Heart left ventricle (tissue), 16 donors: Measurements from ENCODE around the gene NANOS3. TPM values are rescaled to one million over a fixed set of nuclear protein-coding genes. Genes with fewer than 3 reads are reported as not detected.

ENCODE experiments used
- ATAC-seq, 4 donors: fragments of 200-7000 bp; cut with Tn5 transposase; one replicate each; pipeline ENCODE4 v1.9.1; 2020 to 2022; ENCODE audit warnings: moderate library complexity in 4 of 4, mild to moderate bottlenecking in 3 of 4, moderate number of reproducible peaks in 1 of 4
- DNase-seq, 5 donors: peaks; one replicate each; pipeline ENCODE4 v3.0.0-alpha.2; 2020
- H3K27ac ChIP-seq, 12 donors: fragments of 200-600 bp; sonication (generic) in 4 of 12; one replicate each; pipeline versions ENCODE4 v1.5.0 to v1.8.0; 2016 to 2022; ENCODE audit warnings: mild to moderate bottlenecking in 2 of 12
- H3K27me3 ChIP-seq, 9 donors: fragments of 200-600 bp; sonication (generic) in 2 of 9; one replicate each; pipeline versions ENCODE4 v1.5.1 to v1.8.0; 2016 to 2022; ENCODE audit warnings: mild to moderate bottlenecking in 3 of 9
- H3K36me3 ChIP-seq, 9 donors: fragments of 200-600 bp; sonication (generic) in 2 of 9; one replicate each; pipeline versions ENCODE4 v1.5.0 to v1.8.0; 2018 to 2022; ENCODE audit warnings: mild to moderate bottlenecking in 2 of 9
- H3K4me1 ChIP-seq, 12 donors: fragments of 200-600 bp; sonication (generic) in 4 of 12; one replicate each; pipeline versions ENCODE4 v1.5.0 to v1.8.0; 2016 to 2022; ENCODE audit warnings: mild to moderate bottlenecking in 3 of 12
- H3K4me3 ChIP-seq, 12 donors: fragments of 200-600 bp; sonication (generic) in 4 of 12; one replicate each; pipeline versions ENCODE4 v1.5.0 to v1.8.0; 2017 to 2022; ENCODE audit warnings: mild to moderate bottlenecking in 9 of 12, moderate library complexity in 4 of 12
- H3K9me3 ChIP-seq, 12 donors: fragments of 200-600 bp; sonication (generic) in 4 of 12; one replicate each; pipeline versions ENCODE4 v1.5.0 to v1.8.0; 2016 to 2022; ENCODE audit warnings: mild to moderate bottlenecking in 1 of 12
- POLR2A ChIP-seq, 2 donors: fragments of 450-650 bp; IDR thresholded peaks; one replicate each; pipeline ENCODE4 v1.6.1; 2017; ENCODE audit warnings: antibody characterized with exemption in 2 of 2, mild to moderate bottlenecking in 2 of 2, moderate library complexity in 2 of 2
- WGBS, 4 donors: extraction: QIAGEN DNeasy Blood & Tissue Kit in 2 of 4; methylation state at CpG; one replicate each; pipeline versions ENCODE4 v1.1.5 to v1.1.7; 2013 to 2018; 5-methylcytosine and 5-hydroxymethylcytosine counted together
- intact Hi-C, 10 donors: fragments of 100-400 bp; cut with DNase I; formaldehyde crosslinking; loops; one replicate each; pipeline versions ENCODE4 v1.11.1 to v1.14.2; 2022
- polyA plus RNA-seq, 2 donors: library from polyadenylated mRNA; stranded (reverse); fragments of 200-250 nt; gene quantifications; one replicate each; pipeline ENCODE4 v1.2.3, GENCODE V29; 2013
- total RNA-seq, 9 donors: library from RNA; depleted of rRNA in 2 of 9; stranded (reverse); fragments of >200 nt in 2 of 9; fragmentation: NEBNext Ultra II Directional in 3 of 9; extraction: Animal tissue kit (Norgen Biotek cat#: 25700) in 3 of 9; gene quantifications; one replicate each; pipeline versions ENCODE4 v1.1.0 to v1.2.4, GENCODE V29; 2016 to 2023
- TF ChIP-seq, protein P1 (sequence below), 12 donors: fragments of 200-600 bp; sonication (generic) in 4 of 12; IDR thresholded peaks; one replicate each; pipeline versions ENCODE4 v1.5.0 to v1.8.0; 2018 to 2022; ENCODE audit warnings: antibody characterized with exemption in 12 of 12, mild to moderate bottlenecking in 5 of 12
- donor health status: ischemic (EF 13 %, LVEDD 7.1; RV severe dilation, severe dysfunction).
- donor health status: healthy with polysubstance abuse.
- donor health status: DM: no; HTN: yes; CAD: no.
- donor health status: DM: no; HTN: no; CAD: no.
- donor health status: ischemic (EF 25% LVEDD 6.9; RV normal size, moderate dysfunction).
- donor health status: ischemic (EF 25% LVEDD 5.7; RV mildly dilated, moderate dysfunction).
- donor health status: healthy.
- donor health status: DM: yes; HTN: yes; CAD: no.
- donor health status: ischemic (EF 35%, LVEDD 5.7; RV mildly dilated, moderate dysfunction).
- donor health status: nonischemic (EF 11% LVEDD 7.7; RV severe dilation, severe dysfunction).
- donor health status: DM: yes; HTN: yes; CAD: no.
- donor health status: PGD.
- donor health status: ischemic (EF 29% LVEDD 5.4; RV normal size, mild dysfunction).
- donor health status: nonischemic (EF 23%, LVEDD 6.1; RV moderate dilation, normal function).

NANOS3 gene
- total and polyA plus RNA-seq, 11 donors, result 0.36 to 1.7 (median 1.1) TPM; not detected in 5

DNA sequence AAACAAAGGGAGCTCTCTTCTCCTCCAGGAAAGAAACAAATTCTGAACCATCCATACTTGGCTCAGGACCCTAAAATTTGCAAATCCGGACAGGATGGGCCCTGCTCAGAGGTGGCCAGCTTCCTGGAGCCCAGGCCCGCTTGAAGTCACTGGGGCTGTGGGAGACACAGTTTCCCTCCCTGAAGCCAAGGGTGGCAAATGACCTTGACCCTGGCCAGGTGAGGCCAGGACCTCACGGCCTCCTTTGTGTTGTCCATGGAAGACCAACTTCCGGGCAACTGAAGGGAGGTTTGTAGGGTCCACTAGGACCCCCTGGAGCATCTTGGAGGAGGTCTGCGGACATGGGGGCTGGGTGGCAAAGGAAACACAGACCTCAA is 5.5 kb downstream of the NANOS3 start:
- intact Hi-C loops, result loop anchor here in 8 of 10 donors (5.0 to 10.0 kb wide), 7 partner anchors 70 to 462 kb away; partner anchors contain the start of genes DCAF15 (in 2 of the 8) and ASF1B (in 1 of the 8)
- Histone ChIP-seq H3K4me1 (peaks cover 0 to 35% (median 24%) of the 10 kb centered on the region in 12 donors), H3K36me3 (no peaks in the 10 kb centered on the region), H3K4me3 (no peak overlapping the region), H3K27me3 (no peaks in the 10 kb centered on the region), H3K27ac (peak overlapping the region in 6 of 12 donors; percentile 49 to 83 (median 62)), H3K9me3 (no peaks in the 10 kb centered on the region)
- no peak for TF ChIP-seq POLR2A (IDR thresholded peaks at IDR 0.05)
- TF ChIP-seq, protein P1, sequence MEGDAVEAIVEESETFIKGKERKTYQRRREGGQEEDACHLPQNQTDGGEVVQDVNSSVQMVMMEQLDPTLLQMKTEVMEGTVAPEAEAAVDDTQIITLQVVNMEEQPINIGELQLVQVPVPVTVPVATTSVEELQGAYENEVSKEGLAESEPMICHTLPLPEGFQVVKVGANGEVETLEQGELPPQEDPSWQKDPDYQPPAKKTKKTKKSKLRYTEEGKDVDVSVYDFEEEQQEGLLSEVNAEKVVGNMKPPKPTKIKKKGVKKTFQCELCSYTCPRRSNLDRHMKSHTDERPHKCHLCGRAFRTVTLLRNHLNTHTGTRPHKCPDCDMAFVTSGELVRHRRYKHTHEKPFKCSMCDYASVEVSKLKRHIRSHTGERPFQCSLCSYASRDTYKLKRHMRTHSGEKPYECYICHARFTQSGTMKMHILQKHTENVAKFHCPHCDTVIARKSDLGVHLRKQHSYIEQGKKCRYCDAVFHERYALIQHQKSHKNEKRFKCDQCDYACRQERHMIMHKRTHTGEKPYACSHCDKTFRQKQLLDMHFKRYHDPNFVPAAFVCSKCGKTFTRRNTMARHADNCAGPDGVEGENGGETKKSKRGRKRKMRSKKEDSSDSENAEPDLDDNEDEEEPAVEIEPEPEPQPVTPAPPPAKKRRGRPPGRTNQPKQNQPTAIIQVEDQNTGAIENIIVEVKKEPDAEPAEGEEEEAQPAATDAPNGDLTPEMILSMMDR (IDR thresholded peaks at IDR 0.05), result no peak
- no peak for ATAC-seq
- no peak for DNase-seq
- 86 to 89% (median 88%) methylated on average over 4 to 5 of the region's 5 CpGs for WGBS, 4 donors

DNA sequence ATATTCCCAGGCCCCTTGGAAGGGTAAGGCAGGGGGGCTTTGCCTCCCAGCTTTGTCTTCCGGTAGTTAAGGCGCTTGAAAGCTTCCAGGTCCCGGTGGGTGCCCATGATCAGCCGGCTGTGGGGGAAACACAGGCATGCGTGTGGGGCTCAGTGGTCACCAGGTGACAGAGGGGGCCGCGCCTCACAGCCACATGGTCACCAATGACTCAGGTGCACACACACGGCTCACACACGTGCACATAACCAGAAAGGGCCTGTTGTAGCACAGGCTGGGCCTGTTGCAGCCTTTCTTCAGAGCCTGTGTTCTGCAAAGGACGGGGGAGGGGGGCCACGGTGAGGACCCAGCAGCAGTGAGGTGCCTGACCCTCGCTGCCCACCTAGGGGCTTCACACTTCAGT is 5.9 kb downstream of the NANOS3 start:
- DNase-seq, result no peak
- H3K9me3 ChIP-seq, result no peaks in the 10 kb centered on the region
- H3K27me3 ChIP-seq, result no peaks in the 10 kb centered on the region
- H3K36me3 ChIP-seq, result no peaks in the 10 kb centered on the region
- peak overlapping the region in 2 of 12 donors; percentile 49 to 83 for H3K27ac ChIP-seq
- H3K4me3 ChIP-seq, result no peak overlapping the region
- 86 to 95% (median 90%) methylated on average over 3 to 12 of the region's 12 CpGs for WGBS, 4 donors
- no peak for ATAC-seq
- H3K4me1 ChIP-seq, result peaks cover 0 to 35% (median 24%) of the 10 kb centered on the region in 12 donors
- intact Hi-C loops, result loop anchor here in 8 of 10 donors (5.0 to 10.0 kb wide), 7 partner anchors 69 to 462 kb away; partner anchors contain the start of genes DCAF15 (in 2 of the 8) and ASF1B (in 1 of the 8)
- TF ChIP-seq POLR2A (IDR thresholded peaks at IDR 0.05), result no peak
- TF ChIP-seq, protein P1 (IDR thresholded peaks at IDR 0.05), result no peak

DNA sequence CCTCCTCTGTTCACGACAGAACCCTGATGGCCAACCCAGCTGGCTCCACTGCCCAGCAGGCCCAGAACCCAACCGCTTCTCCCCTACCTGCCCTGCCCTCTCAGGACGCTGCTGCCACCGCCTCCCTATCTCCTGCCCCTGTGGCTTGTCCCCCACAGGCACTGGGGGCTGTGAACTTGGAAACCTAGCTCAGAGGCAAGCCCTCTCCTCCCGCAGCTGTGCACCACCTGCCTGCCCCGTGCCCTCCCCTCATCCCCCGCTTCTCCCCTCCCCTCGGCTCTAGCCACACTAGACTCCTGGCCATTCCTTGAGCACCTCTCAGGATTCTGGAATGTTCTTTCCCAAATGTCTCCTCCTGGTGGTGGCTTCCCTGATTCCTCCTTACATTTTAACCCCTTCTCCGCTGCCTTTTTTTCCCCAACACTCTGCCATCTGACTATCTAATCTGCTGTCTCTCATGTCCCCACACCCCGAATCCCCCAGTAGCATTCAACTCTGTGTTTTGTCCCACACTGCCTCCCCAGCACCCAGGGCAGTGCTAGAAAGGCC is 6.7 kb downstream of the NANOS3 start:
- no peak overlapping the region for H3K4me3 ChIP-seq
- no peak overlapping the region for H3K27ac ChIP-seq
- DNase-seq, result no peak
- H3K36me3 ChIP-seq, result no peaks in the 10 kb centered on the region
- intact Hi-C loops, result loop anchor here in 8 of 10 donors (5.0 to 10.0 kb wide), 7 partner anchors 69 to 461 kb away; partner anchors contain the start of genes DCAF15 (in 2 of the 8) and ASF1B (in 1 of the 8)
- H3K27me3 ChIP-seq, result no peaks in the 10 kb centered on the region
- ATAC-seq, result no peak
- TF ChIP-seq, protein P1 (IDR thresholded peaks at IDR 0.05), result no peak
- TF ChIP-seq POLR2A (IDR thresholded peaks at IDR 0.05), result no peak
- no peaks in the 10 kb centered on the region for H3K9me3 ChIP-seq
- peaks cover 0 to 35% (median 24%) of the 10 kb centered on the region in 12 donors for H3K4me1 ChIP-seq
- 79 to 84% (median 83%) methylated on average over 10 of the region's 10 CpGs for WGBS, 4 donors

DNA sequence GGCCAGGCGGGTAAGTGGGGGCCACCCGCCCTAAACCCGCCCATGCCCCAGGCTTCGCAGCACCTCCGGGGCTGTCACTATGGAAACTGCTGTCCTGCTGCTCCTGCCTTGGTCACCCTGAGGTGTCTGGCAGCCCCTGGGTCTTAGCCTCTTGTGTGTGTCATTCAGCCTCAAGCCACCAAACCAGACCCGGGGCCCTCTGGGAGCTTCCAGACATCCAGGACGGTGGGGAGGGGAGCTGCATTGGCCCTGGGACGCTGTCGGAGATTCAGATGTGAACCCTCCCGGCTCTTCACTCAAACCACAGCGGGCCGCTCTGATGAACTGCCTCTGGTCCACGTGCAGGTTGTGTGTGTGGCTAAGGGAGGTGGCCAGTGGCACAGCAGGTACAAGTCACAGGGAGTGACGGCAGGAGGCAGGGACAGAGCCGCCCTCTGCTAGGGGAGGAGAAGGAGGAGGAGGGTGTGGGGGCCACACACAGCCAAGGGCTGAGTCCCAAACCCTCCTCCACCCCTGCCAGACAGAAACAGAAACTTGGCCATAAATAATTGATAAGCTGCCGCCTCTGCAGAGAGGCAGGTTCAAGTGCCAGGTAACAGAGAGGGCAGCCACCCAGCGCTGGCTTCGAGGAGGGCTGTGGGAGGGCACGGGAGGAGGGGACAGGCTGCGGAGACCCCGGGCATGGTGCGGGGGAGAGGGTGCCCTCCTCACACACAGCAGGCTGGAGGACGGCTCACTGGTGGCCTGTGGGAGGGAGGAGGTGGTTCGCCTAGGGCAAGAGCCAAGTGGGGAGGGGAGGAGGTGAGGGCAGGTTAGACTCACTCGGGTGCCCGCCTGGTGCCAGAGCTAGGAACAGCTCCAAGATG is 8.0 kb downstream of the NANOS3 start:
- no peaks in the 10 kb centered on the region for H3K36me3 ChIP-seq
- intact Hi-C loops, result loop anchor here in 8 of 10 donors (5.0 to 10.0 kb wide), 7 partner anchors 67 to 460 kb away; partner anchors contain the start of genes DCAF15 (in 2 of the 8) and ASF1B (in 1 of the 8)
- no peaks in the 10 kb centered on the region for H3K9me3 ChIP-seq
- ATAC-seq, result no peak
- peaks cover 0 to 27% (median 18%) of the 10 kb centered on the region in 12 donors for H3K4me1 ChIP-seq
- TF ChIP-seq, protein P1 (IDR thresholded peaks at IDR 0.05), result no peak
- TF ChIP-seq POLR2A (IDR thresholded peaks at IDR 0.05), result no peak
- H3K27ac ChIP-seq, result no peak overlapping the region
- DNase-seq, result no peak
- 61 to 76% (median 68%) methylated on average over 22 to 26 of the region's 26 CpGs for WGBS, 4 donors
- H3K4me3 ChIP-seq, result no peak overlapping the region
- H3K27me3 ChIP-seq, result no peaks in the 10 kb centered on the region
